ENCODE results near the gene S100A12.

The S100A12 gene

DNA sequence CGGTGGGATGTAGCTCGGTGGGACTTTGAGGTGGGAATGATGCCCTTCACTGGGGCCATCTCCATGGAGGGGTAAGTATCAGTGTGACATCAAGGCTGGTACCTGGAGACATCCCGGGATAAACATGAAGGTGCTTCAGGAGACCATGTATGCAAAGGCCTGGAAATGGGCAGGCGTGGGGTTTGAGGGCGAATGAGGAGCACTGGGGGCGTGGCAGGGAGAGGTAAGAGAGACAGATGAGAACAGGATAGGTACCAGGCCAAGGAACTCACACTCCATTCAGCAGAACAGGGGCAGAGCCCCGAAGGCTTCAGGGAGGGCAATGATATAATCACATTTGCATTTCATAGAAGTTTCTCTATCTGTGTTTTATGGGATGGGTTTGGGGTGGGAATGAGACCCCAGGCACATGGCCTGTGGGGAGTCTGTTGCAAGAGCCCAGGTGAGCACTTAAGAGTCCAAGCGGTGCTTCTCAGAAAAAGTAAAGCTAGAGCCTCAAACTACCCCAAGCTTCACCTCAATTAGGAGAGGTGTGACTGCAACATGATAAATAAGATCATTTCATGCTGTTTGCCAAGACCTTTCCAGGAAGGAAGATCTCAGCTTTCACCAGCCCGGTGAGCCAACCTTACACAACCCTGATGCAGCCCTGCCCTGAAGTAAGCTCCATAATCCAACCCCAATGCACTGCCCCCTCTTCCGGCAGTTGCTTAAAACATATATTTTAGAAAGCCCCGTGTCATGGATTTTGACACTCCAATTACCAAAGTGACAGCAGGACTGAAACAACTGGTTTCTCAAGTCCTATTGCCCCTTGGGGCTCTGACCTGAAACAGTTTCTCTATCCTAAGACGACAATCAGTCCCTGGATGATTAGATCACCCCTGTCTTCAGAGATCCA is 10.4 kb downstream of the S100A12 start:
- no peak for DNase-seq

DNA sequence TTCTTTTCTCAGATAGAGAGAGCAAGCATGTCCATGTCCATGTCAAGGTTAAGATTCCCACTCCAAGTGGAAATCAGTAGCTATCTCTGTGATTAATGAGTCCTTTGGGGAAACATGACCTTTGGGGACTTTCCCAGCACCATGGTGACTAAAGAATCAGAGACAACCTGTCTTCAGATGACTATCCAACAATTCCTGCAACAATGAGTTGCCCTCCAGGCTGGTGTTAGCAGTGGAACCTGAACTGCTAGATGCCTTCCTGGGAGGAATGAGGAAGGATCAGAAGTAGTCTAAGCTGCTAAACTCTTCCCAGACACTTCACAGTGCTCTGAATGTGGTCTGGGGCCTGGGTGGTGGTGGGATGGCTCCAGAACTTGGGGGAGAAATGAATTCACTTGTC is 11.3 kb downstream of the S100A12 start:
- no peak for DNase-seq

GRCh38 chr1:153363641-153364040 is 11.8 kb downstream of the S100A12 start:
- no peak for DNase-seq

- DNase-seq = no peak
These were observed 13.1 kb downstream of the S100A12 start for GRCh38 chr1:153362187-153362775.

- DNase-seq = no peak
These were observed 13.8 kb downstream of the S100A12 start for GRCh38 chr1:153361480-153362109.

- no peak for DNase-seq
These were observed 14.6 kb downstream of the S100A12 start for GRCh38 chr1:153360592-153361479.

GRCh38 chr1:153360190-153360589 is 15.2 kb downstream of the S100A12 start:
- no peak for DNase-seq

DNA sequence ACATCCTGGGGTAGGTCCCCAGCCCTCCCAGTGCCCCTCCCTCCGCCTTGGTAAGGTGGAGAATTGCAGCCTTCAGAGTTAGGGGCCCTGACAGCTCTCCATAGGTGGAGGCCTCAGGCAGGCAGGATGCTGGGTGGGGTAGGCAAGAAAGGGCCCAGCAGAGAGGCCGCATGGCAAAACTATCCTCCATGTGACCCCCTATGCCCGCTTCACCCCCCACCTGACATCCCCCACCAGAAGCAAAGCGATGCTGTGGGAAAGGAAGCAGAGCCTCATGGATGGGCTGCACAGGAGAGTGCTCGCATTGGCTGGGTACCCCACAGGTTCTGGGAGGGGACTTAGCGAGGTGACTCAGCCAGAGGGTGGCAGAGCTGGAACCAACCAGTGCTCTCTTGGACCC is 16.2 kb downstream of the S100A12 start:
- DNase-seq = no peak

DNA sequence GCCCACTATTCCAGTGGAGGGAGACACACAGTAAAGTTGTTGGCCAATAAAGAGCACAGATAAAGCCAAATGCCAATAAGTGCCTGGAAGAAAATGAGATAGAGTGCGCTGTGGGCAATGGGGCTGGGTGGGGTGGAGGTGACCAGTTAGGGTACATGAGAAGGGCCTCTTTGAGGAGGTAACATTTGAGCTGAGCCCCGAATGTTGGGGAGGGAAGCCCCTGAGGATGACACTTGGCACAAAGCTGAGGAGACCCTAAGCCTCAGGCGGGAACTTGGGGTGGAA is 16.8 kb downstream of the S100A12 start:
- DNase-seq = no peak

GRCh38 chr1:153357853-153358690 is 17.3 kb downstream of the S100A12 start, which contains the start of gene S100A9:
Gene S100A9 (plus strand): TSS chr1:153357854. CDS start chr1:153358284, 430 bp downstream.
- DNase-seq = no peak

DNA sequence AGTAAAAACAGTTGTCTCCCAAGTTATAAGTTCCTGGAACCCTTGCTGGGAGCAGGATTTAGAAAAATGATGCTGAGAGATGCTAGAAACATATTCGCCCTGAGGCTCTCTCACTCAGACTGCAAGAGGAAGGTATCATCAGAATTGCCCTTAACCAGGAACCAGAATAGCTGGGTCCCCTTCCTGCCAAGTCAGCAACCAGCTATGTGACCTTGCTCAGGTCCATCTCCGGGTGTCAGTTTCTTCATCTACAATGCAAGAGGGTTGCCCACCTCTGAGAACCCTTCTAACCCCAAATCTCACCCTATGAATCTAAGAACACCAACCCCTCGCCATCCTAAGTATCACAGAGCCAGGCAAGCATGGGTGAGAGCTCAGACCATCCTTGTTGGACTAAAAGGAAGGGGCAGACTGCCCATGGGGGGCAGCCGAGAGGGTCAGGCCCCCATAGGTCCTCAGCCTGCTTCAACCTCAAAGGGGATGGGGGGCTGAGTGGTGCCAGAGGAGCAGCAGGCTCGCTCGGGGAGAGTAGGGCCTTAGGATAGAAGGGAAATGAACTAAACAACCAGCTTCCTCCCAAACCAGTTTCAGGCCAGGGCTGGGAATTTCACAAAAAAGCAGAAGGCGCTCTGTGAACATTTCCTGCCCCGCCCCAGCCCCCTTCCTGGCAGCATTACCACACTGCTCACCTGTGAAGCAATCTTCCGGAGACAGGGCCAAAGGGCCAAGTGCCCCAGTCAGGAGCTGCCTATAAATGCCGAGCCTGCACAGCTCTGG is 18.2 kb downstream of the S100A12 start:
- DNase-seq = no peak

GRCh38 chr1:153356392-153357075 is 18.9 kb downstream of the S100A12 start:
- no peak for DNase-seq

GRCh38 chr1:153355445-153356071 is 19.9 kb downstream of the S100A12 start:
- DNase-seq = no peak

GRCh38 chr1:153354515-153355193 is 20.8 kb downstream of the S100A12 start:
- no peak for DNase-seq

DNA sequence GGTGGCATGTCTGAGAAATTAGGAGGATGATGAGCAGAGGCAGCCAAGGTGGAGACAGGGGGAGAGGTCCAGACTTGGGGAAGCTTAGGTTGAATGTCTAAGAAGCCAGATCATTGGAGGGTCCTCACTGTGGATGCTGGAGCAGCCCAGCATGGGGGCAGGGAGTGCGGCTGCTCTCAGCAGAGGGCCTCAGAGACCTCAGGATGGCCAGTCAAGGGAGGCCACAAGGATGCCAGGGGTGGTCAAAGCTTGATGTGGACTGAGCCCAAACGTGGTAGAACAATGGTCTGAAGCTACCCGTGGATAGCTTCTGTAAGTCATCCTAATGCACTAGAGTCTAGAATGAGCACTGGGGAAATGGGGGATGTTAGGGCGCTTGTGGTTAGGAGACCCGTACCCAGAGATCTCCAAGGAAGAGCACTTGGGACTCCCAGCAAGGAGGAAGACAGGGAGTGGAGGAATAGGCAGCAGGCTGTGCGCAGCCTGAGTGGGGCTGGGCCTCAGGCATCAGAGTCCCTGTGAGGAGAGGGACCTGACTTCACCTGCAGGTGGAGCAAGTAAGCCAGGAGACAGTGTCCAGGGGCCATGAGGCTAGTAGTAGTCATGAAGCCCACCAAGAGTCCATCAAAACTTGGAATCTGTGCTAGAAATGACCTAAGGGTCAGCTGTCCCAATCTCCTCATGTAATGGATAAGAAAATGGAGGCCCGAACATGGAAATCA is 22.0 kb downstream of the S100A12 start:
- no peak for DNase-seq

DNA sequence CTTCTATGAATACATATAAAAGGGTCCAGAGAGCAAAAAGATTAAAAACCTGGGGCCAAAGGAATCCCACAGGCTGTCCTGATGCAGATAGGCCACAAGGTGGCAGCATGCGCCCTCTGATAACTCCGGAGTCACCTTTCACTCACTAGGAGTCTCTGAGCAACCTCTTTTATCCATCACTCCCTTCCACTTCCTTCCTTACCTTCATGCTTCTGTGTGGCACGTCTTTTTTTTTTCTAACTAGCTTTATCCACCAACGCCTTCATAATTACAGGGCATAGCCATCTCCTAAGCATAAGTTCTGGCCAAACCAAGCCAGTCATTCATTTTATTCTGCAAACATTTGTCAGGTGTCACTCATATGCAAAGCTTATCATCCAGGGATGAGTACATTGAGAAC is 22.9 kb downstream of the S100A12 start:
- DNase-seq = peak; percentile 80

DNA sequence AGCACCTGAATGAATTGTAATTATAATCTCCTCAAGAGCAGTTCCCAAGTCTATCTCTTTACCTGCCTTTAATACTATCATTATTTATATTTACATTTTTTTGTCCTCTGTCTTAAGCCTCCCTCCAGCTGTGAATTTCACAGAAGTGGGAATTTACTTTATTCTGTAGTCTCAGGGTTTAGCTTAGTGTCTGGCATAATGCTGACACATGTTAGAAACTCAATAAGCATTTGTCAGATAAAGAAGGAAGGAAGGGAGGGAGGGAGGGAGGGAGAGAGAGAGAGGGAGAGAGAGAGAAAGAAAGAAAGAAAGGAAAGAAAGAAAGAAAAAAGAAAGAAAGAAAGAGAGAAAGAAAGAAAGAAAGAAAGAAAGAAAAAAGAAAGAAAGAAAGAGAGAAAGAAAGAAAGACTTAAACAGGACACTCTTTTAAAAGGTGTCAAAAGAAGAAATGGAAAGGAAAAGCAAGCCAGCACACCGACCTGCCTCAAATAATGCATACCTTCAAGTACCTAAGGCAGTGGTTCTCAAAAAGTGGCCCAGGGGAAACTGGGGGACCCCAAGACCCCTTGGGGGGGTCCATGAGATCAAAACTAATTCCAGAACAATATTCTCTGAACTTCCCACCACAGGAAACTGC is 25.0 kb downstream of the S100A12 start:
- no peak for DNase-seq

All from right forelimb (tissue), 1 donor.